GM19455 (cell line): Measurements from ENCODE around the gene ELL2.

Experiments
- ATAC-seq: cut with Tn5 transposase; IDR thresholded peaks from one replicate; pipeline ENCODE4 v1.9.1; 2021; ENCODE audit not compliant: unreplicated experiment

ELL2 gene

GRCh38 chr5:95884017-95884325 lies 77.7 kb downstream of the ELL2 start:
- no peak for ATAC-seq

GRCh38 chr5:95883185-95884016 lies 78.2 kb downstream of the ELL2 start:
- ATAC-seq = no peak

- ATAC-seq = no peak
Measured at GRCh38 chr5:95881833-95882232, 79.8 kb downstream of the ELL2 start.

DNA sequence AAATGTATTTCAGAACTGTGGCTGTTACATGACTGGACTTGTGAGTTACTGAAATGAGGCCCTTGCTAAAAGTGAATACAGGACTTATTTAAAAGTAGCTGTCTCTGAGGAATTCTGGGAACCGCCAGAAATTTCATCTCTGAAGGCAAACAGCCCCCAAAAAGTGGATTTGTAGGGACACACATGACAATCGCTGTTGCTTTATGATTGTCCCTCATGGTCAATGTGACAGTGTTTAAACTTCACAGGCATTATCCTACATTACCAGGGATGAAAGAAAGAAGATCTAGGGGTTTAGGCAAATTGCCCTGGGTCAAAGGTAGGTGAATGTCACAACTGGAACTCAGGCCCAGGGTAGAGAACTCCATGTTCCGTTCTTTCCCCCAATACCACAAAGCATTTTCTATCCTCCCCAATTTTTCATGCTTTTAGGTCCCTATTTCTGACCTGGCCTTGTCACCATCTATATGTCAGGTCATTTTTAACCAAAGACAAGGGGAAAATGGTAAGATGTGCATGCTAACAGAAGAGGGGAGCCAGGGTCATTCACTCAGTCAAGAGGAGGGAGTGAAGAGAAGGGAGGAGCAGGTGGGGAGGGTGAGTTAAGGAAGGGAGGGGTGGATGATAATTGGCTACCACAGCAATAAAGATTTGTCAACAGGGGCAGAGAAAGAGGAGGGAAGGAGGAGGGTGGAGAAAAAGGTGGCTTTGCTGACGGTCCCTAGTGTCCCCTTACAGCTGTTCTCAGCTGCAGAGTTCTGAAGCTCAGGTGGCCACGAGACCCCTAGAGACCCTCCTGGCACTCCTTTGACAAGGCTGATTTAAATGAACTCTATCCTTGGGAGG lies 81.3 kb downstream of the ELL2 start:
- no peak for ATAC-seq

DNA sequence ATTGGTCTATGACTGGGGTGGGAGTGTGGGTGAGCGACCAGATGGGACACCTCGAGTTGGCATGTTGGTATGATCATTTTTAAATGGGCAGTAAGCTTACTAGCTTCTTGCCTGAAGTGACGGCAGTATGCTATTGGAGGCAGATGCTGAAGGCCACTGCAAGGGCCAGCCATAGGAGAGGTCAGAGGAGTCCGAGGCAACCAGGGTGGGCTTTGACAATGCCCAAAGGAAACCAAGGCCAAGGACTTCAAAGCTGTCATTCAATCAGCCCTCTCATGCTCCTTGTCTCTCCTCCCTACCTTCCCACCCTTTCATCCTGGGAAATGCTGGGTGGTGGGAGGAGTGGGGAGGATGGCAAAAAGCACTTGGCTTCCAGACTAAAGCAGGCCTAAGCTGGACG lies 82.0 kb downstream of the ELL2 start:
- no peak for ATAC-seq

GRCh38 chr5:95878417-95879323 lies 83.0 kb downstream of the ELL2 start:
- peak; percentile 52 for ATAC-seq

GRCh38 chr5:95876782-95877181 lies 84.9 kb downstream of the ELL2 start:
- no peak for ATAC-seq

DNA sequence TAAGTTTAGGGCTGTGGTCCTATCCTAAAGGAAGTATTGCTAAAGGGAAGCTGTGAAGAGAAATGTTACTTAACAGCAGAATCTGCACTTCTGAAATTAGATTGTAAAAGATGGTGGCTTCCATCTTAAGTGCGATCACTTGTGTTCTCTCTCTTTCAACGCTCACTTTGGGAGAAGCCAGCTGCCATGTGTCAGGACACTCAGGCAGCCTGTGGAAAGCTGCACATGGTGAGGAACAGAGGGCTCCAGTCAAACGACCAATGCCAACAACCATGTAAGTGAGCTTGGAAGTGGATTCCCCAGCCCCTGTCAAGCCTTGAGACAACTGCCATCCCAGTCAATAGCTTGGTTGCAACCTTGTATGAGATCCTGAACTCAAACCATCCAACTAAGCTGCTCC lies 87.4 kb downstream of the ELL2 start:
- ATAC-seq = no peak

GRCh38 chr5:95873351-95873750 lies 88.3 kb downstream of the ELL2 start:
- ATAC-seq = no peak

- no peak for ATAC-seq
Measured at GRCh38 chr5:95872346-95873268, 89.0 kb downstream of the ELL2 start.

DNA sequence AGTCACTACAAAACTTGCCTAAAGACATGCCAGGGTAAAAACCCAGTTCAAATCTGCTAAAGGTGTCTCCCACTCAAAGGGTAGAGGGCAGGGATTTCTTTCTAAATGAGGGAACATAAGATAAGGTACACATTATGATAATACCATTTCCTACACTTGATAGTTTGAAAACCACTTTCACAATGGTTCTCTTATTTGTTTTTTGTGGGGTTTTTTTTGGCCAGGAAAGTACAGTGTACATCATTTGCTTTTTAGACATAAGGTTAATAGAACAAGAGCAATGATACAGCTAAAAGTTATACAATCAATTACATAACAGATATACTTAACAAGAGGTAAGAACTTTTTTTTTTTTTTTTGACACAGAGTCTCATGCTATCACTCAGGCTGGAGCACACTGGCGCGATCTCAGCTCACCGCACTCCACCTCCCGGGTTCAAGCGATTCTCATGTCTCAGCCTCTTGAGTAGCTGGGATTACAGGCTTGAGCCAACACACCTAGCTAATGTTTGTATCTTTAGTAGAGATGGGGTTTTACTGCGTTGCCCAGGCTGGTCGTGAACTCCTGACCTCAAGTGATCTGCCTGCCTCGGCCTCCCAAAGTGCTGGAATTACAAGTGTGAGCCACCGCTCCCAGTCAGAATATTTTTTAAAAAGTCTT lies 90.4 kb downstream of the ELL2 start:
- ATAC-seq = no peak

DNA sequence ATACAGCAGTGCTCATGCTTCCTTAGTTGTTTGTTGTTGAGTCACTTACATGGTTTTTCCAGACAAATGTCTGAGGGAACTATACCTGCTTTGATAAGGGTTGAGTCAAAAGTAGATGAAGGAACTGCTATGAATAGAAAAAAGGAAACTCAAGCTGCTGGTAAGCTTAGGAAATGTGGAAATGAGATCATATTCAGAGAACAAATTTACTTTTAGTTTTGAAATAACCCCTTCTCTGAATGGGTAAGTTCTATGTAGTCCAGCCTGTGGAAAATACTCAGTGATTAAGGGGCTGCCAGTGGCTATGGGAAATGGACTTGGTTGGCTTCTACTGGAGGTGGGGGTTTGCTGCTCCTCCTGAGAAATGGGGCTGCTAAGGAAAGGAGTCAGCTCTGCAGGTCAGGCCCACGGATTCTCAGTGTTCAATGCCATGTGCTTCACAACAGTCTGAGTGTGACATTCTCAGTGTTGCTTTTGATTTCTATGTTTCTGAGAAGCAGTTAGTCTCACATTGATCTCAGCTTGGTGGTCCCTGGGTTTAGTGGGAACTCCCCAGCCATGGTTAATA lies 91.5 kb downstream of the ELL2 start:
- ATAC-seq = peak; percentile 59

- ATAC-seq = peak; percentile 42
Measured at GRCh38 chr5:95869173-95869855, 92.3 kb downstream of the ELL2 start.

DNA sequence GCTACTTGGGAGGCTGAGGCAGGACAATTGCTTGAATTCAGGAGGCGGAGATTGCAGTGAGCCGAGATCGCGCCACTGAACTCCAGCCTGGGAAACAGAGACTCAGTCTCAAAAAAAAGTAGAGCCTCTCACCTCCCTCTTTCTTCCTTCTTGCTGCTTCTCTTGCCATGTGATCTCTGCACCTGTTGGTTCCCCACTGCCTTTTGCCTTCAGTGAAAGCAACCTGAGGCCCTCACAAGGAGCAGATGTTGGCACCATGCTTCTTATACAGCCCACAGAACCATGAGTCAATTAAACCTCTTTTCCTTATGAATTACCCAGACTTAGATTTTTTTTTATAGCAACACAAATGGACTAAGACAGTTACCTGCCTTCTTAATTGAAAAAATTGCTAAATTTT lies 93.5 kb downstream of the ELL2 start:
- no peak for ATAC-seq

DNA sequence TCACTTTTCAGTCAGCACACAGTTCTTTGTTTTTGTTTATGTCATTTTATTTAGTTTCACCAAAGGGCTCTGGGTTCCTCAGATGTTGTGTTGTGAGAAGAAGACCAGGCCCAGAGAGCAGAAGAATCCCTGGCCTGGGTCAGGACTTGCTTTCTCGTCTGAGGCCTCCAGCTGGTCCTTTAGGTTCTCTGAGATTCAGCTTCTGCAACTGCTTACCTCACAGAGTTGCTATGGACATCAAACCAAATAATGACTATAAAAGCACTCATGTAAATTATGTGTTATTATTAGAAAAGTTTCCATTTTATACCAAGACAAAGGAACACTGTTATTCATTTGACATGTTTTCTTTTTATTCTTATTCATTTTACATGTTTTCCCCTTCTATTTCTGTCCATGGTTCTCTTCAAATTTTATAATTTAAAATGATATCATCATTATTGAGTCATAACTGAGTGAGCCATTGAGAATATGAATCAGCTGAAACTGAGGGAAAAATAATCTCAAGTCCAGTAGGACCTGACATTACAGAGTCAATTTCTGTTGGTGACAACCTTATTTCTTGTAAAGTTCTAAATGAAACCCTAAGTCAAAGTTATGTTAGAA lies 95.1 kb downstream of the ELL2 start:
- no peak for ATAC-seq

DNA sequence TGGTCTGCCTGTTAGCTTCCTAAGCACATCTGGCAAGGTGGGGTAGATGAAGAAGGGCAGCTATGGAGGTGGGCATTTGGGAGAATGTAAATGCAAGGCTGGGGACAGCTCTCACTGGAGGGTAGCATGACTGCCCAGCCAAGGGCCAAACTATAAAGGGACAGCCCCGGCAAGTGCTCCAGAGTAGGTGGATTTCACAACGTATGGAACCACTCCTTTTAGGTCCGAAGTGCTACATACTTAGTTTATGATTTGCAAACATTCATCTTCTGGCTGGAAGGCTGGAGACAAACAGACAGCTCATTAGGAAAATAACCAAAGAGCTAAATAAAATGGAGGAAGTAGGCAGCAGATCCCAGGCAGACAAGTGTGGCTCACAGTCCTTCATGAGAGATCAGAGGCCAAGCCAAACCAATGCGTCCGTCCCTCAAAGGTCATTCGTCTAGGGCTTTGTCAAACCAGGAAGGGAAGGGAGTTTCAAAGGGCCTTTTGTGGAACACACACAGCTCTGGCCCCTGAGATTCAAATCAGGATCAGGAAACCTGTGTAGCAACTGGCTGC lies 96.6 kb downstream of the ELL2 start:
- ATAC-seq = no peak

DNA sequence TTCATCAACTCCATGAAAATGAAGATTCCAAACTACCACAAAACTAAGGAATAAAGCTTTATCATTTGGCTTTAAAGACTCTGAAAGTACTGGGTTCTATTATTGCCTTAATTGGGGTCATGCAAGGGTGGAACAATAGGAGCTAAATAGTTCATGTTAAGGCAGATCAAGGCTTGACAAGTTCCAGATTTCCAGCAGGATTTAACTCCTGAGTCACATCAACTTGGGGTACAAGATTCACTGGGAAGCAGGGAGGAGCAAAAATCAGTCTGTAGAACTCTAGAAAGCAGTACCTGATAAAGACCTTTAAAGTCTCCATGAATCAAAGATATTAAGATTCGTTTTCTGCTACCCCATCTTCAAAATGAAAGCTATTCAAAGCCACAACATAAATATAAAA lies 97.2 kb downstream of the ELL2 start:
- no peak for ATAC-seq

DNA sequence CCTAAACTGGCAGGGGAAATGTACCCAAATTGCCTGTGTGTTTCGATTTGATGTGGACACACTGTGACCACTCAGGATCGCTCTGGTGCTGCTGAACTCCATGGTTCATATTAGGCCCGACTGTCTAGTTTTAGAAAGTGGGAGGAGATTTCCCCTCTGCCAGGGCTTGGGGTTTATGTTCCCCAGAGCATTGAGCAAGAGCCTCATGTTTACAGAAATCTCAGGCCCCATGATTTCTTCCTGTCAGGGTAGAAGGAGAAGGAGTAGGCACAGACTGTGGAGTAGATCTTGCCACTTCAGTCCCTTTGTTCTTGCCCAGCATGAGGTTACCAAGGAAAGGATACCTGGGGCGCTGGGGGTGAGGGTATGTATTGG lies 98.3 kb downstream of the ELL2 start:
- ATAC-seq = no peak
